ENCODE data around the gene ZEB2. TPM values are rescaled to one million over a fixed set of nuclear protein-coding genes. Genes with fewer than 3 reads are reported as not detected.

ZEB2 gene
- total and polyA plus RNA-seq, 2 donors (not counting 3 experiments of a cell fraction or from before 2014, with no cell fraction given), result 17.9 to 49.6 TPM

DNA sequence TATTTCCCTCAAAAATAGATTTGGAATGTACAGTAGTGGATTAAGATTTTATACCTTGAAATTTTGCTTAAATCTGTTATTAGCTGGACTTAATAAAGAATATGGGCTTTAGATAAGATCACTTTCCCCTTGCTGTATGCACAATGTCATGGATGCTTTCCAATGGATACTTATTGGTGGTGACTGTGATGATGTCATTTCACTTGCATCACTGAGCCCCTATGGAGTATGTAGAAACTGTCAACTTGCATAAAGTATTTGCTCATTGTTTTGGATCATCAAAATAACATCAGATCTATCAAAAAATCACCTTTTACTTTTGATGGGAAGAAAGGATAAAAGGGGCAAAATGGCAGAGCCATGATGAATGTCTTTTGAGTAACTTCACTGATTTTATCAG is 112.7 kb downstream of the ZEB2 start:
- H3K36me3 ChIP-seq (ENCODE audit: control insufficient read depth in 2 of 2, extremely low read depth in 1 of 2, insufficient read depth in 2 of 2, low read length in 2 of 2), result peaks cover 3 to 6% of the 10 kb centered on the region in 2 experiments
- ChIA-PET POLR2A (no interaction called here), CTCF (no interaction called here)
- no peaks in the 10 kb centered on the region for H3K4me1 ChIP-seq (ENCODE audit: control insufficient read depth, extremely low read depth, insufficient read depth, low read length)
- FAIRE-seq (no peak), DNase-seq (ENCODE audit: low read depth, low spot score) (no peak)
- no peaks in the 10 kb centered on the region for H3K9me3 ChIP-seq (replicated peaks; ENCODE audit: control insufficient read depth, insufficient read depth, low read length)
- H3K79me2 ChIP-seq (ENCODE audit: control insufficient read depth, insufficient read depth, low read length), result no peaks in the 10 kb centered on the region
- H4K20me1 ChIP-seq (replicated peaks; ENCODE audit: control insufficient read depth, extremely low read depth, insufficient read depth, low read length), result no peaks in the 10 kb centered on the region
- no peak overlapping the region for H3K4me3 ChIP-seq (replicated peaks in 1 of 3; ENCODE audit: insufficient read depth in 1 of 3, low read depth in 1 of 3, low read length in 3 of 3)
- intact Hi-C loops (cut with micrococcal nuclease) (no loop called here), dilution Hi-C loops (cut with MboI; ENCODE audit: extremely low pct_ligation_motif_present, low sequenced_read_pairs) (no loop called here)
- no peak overlapping the region for H2AFZ ChIP-seq (ENCODE audit: low read depth, low read length)
- no peaks in the 10 kb centered on the region for H3K9me1 ChIP-seq (replicated peaks; ENCODE audit: control insufficient read depth, extremely low read depth, insufficient read depth, low read length)
- H3K27me3 ChIP-seq (ENCODE audit: control insufficient read depth in 2 of 2, insufficient read depth in 2 of 2, low read length in 2 of 2), result no peaks in the 10 kb centered on the region
- no peak overlapping the region for H3K27ac ChIP-seq (ENCODE audit: insufficient read depth, low read depth, low read length)
- TF ChIP-seq MYC (IDR thresholded peaks at IDR 0.05; ENCODE audit: low read depth, low read length) (no peak), POLR2A (IDR thresholded peaks at IDR 0.05; ENCODE audit: low read depth, low read length) (no peak), POLR2AphosphoS5 (IDR thresholded peaks at IDR 0.05; ENCODE audit: insufficient read depth, low read depth, low read length) (no peak)
- TF ChIP-seq, protein P1, sequence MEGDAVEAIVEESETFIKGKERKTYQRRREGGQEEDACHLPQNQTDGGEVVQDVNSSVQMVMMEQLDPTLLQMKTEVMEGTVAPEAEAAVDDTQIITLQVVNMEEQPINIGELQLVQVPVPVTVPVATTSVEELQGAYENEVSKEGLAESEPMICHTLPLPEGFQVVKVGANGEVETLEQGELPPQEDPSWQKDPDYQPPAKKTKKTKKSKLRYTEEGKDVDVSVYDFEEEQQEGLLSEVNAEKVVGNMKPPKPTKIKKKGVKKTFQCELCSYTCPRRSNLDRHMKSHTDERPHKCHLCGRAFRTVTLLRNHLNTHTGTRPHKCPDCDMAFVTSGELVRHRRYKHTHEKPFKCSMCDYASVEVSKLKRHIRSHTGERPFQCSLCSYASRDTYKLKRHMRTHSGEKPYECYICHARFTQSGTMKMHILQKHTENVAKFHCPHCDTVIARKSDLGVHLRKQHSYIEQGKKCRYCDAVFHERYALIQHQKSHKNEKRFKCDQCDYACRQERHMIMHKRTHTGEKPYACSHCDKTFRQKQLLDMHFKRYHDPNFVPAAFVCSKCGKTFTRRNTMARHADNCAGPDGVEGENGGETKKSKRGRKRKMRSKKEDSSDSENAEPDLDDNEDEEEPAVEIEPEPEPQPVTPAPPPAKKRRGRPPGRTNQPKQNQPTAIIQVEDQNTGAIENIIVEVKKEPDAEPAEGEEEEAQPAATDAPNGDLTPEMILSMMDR (IDR thresholded peaks at IDR 0.05; ENCODE audit: extremely low read depth in 1 of 2, insufficient read depth in 1 of 2, low read depth in 1 of 2, low read length in 2 of 2), result no peak
- no peak overlapping the region for H3K4me2 ChIP-seq (ENCODE audit: insufficient read depth, low read length)
- BruUV-seq (replicated peaks), result no TSS peak
- no peak overlapping the region for H3K9ac ChIP-seq (replicated peaks; ENCODE audit: extremely low read depth, insufficient read depth, low read length)

DNA sequence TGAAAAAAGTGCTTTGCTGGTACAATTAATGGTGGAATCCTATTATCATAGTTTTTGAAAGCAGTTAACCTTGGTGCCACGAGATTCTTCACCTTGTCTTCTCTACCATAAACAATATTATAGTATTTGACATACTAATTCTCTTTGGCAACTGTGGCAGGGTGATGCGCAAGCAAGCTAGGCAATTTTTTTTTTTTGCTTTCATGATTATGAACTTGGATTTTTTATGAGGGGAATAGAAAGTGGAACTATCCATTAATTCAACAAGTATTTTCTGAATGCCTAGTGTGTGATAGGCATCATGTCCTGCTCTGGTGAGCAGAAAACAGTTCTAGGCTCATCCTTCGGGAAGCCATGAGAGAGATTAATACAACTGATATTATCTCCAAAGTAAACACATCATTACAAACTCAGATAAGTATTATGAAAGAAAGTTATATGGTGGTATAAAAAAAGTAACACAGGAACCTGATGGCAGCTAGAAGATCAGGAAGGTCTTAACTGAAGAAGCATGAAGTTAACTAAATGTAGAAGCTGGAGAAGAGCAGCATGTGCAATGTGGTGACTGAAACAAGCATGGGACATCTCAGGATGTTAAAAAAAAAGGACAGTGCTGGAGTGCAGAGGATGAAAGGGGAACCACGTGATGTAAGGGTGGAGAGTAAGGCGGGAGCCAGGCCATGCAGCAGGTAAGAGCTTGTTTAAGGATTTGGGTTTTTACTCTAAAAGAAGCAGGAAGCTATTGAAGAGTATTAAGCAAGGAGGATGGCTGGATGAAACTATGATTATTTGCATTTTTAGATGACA is 113.7 kb downstream of the ZEB2 start:
- ChIA-PET POLR2A (no interaction called here), CTCF (interaction anchor here (1.6 kb wide), 1 partner anchor 1346 kb away, joined by 4 read pairs; no protein-coding TSS in a partner anchor)
- DNase-seq (ENCODE audit: low read depth, low spot score), result no peak
- Histone ChIP-seq H3K27me3 (ENCODE audit: control insufficient read depth in 2 of 2, insufficient read depth in 2 of 2, low read length in 2 of 2) (no peaks in the 10 kb centered on the region), H4K20me1 (replicated peaks; ENCODE audit: control insufficient read depth, extremely low read depth, insufficient read depth, low read length) (no peaks in the 10 kb centered on the region), H3K4me2 (ENCODE audit: insufficient read depth, low read length) (no peak overlapping the region), H3K9me3 (replicated peaks; ENCODE audit: control insufficient read depth, insufficient read depth, low read length) (no peaks in the 10 kb centered on the region), H3K4me1 (ENCODE audit: control insufficient read depth, extremely low read depth, insufficient read depth, low read length) (no peaks in the 10 kb centered on the region), H3K27ac (ENCODE audit: insufficient read depth, low read depth, low read length) (no peak overlapping the region), H3K79me2 (ENCODE audit: control insufficient read depth, insufficient read depth, low read length) (no peaks in the 10 kb centered on the region), H3K36me3 (ENCODE audit: control insufficient read depth in 2 of 2, extremely low read depth in 1 of 2, insufficient read depth in 2 of 2, low read length in 2 of 2) (peaks cover 3 to 8% of the 10 kb centered on the region in 2 experiments), H3K9me1 (replicated peaks; ENCODE audit: control insufficient read depth, extremely low read depth, insufficient read depth, low read length) (no peaks in the 10 kb centered on the region), H3K4me3 (replicated peaks in 1 of 3; ENCODE audit: insufficient read depth in 1 of 3, low read depth in 1 of 3, low read length in 3 of 3) (no peak overlapping the region), H3K9ac (replicated peaks; ENCODE audit: extremely low read depth, insufficient read depth, low read length) (no peak overlapping the region), H2AFZ (ENCODE audit: low read depth, low read length) (no peak overlapping the region)
- no TSS peak for BruUV-seq (replicated peaks)
- dilution Hi-C loops (cut with MboI; ENCODE audit: extremely low pct_ligation_motif_present, low sequenced_read_pairs) (no loop called here), intact Hi-C loops (cut with micrococcal nuclease) (no loop called here)
- FAIRE-seq, result no peak
- TF ChIP-seq MYC (IDR thresholded peaks at IDR 0.05; ENCODE audit: low read depth, low read length) (no peak), EZH2 (IDR thresholded peaks at IDR 0.05; ENCODE audit: borderline replicate concordance, low read depth, low read length, severe bottlenecking) (no peak), POLR2AphosphoS5 (IDR thresholded peaks at IDR 0.05; ENCODE audit: insufficient read depth, low read depth, low read length) (no peak), FOS (IDR thresholded peaks at IDR 0.05; ENCODE audit: borderline replicate concordance, insufficient read depth, low read length) (no peak), JUN (IDR thresholded peaks at IDR 0.05; ENCODE audit: borderline replicate concordance, insufficient read depth, insufficient read length, low read depth) (no peak), POLR2A (IDR thresholded peaks at IDR 0.05; ENCODE audit: low read depth, low read length) (no peak), GATA2 (IDR thresholded peaks at IDR 0.05; ENCODE audit: insufficient read depth, insufficient read length, low read depth, low read length) (no peak)
- TF ChIP-seq, protein P2, sequence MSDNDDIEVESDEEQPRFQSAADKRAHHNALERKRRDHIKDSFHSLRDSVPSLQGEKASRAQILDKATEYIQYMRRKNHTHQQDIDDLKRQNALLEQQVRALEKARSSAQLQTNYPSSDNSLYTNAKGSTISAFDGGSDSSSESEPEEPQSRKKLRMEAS (IDR thresholded peaks at IDR 0.05; ENCODE audit: insufficient read depth, insufficient read length), result no peak
- TF ChIP-seq, protein P1 (IDR thresholded peaks at IDR 0.05; ENCODE audit: extremely low read depth in 1 of 2, insufficient read depth in 1 of 2, low read depth in 1 of 2, low read length in 2 of 2), result no peak

Data from endothelial cell of umbilical vein (primary cell).